Stromal cell of bone marrow (primary cell): ENCODE measurements around the gene LTN1.
"Not testable (repeated sequence)": the region's sequence is repeated elsewhere in the genome, so short reads cannot be mapped to it uniquely, and the experiment has no call there.

Experiments used
- DNase-seq: peaks from one replicate; pipeline ENCODE4 v3.0.0-alpha.2; 2012; ENCODE audit warnings: low read depth

LTN1 gene

GRCh38 chr21:28931708-28932372, 60.8 kb downstream of the LTN1 start:
- DNase-seq, result not testable (repeated sequence)

- DNase-seq, result no peak
Observed at GRCh38 chr21:28928578-28929420, 63.9 kb downstream of the LTN1 start.

- DNase-seq, result no peak
Observed at GRCh38 chr21:28927130-28927529, 65.5 kb downstream of the LTN1 start.

- no peak for DNase-seq
Observed at GRCh38 chr21:28923439-28923975, 69.2 kb downstream of the LTN1 start.

- DNase-seq, result no peak
Observed at GRCh38 chr21:28922368-28922767, 70.3 kb downstream of the LTN1 start.

GRCh38 chr21:28916150-28916893, 76.4 kb downstream of the LTN1 start:
- no peak for DNase-seq

GRCh38 chr21:28913071-28913470, 79.6 kb downstream of the LTN1 start:
- no peak for DNase-seq

GRCh38 chr21:28910280-28910887, 82.3 kb downstream of the LTN1 start:
- DNase-seq, result no peak

GRCh38 chr21:28908351-28908750, 84.3 kb downstream of the LTN1 start:
- no peak for DNase-seq

- DNase-seq, result no peak
Observed at GRCh38 chr21:28906841-28907240, 85.8 kb downstream of the LTN1 start.

- no peak for DNase-seq
Observed at GRCh38 chr21:28906236-28906635, 86.4 kb downstream of the LTN1 start.

- DNase-seq, result no peak
Observed at GRCh38 chr21:28904961-28905435, 87.7 kb downstream of the LTN1 start.

GRCh38 chr21:28903448-28903847, 89.2 kb downstream of the LTN1 start:
- no peak for DNase-seq

- no peak for DNase-seq
Observed at GRCh38 chr21:28900481-28900880, 92.2 kb downstream of the LTN1 start.

GRCh38 chr21:28899744-28900143, 92.9 kb downstream of the LTN1 start:
- peak; percentile 47 for DNase-seq

- no peak for DNase-seq
Observed at GRCh38 chr21:28899220-28899619, 93.5 kb downstream of the LTN1 start.

- DNase-seq, result no peak
Observed at GRCh38 chr21:28893687-28894086, 99.0 kb downstream of the LTN1 start.

GRCh38 chr21:28892199-28893111, 100.2 kb downstream of the LTN1 start:
- no peak for DNase-seq

GRCh38 chr21:28885853-28886177, 106.9 kb downstream of the LTN1 start:
- DNase-seq, result peak; percentile 56

- peak; percentile 86 for DNase-seq
Observed at GRCh38 chr21:28884976-28885852, 107.5 kb downstream of the LTN1 start.
